MM.1S (cell line): ENCODE results near the gene SPDL1.

Experiments used
- CTCF ChIP-seq: fragments of 300-600 bp; sonication (generic); IDR thresholded peaks from 2 replicates; pipeline ENCODE4 v1.5.1; 2016; ENCODE audit warnings: antibody characterized with exemption, low read length, mixed read lengths
- EZH2phosphoT487 ChIP-seq: fragments of 300-600 bp; sonication (generic); IDR thresholded peaks from 2 replicates; pipeline ENCODE4 v1.6.1; 2018; ENCODE audit warnings: antibody characterized with exemption, low read length

- TF ChIP-seq CTCF (peak; percentile 39), EZH2phosphoT487 (no peak)
Measured at GRCh38 chr5:169577951-169578350, 5.6 kb upstream of the SPDL1 start.
